ENCODE results near the gene OR2A5.

GRCh38 chr7:144100607-144101006 is 51.9 kb downstream of the OR2A5 start:
- TF ChIP-seq USF1 (IDR thresholded peaks at IDR 0.05) (no peak), EP300 (IDR thresholded peaks at IDR 0.05; ENCODE audit: borderline replicate concordance) (no peak), RAD21 (IDR thresholded peaks at IDR 0.05; ENCODE audit: low read depth) (no peak), CEBPB (IDR thresholded peaks at IDR 0.05) (no peak), CREB1 (IDR thresholded peaks at IDR 0.05; ENCODE audit: low read depth) (no peak), TAF1 (IDR thresholded peaks at IDR 0.05; ENCODE audit: low read depth) (no peak), EGR1 (IDR thresholded peaks at IDR 0.05) (no peak), FOXM1 (IDR thresholded peaks at IDR 0.05; ENCODE audit: borderline replicate concordance, low read depth) (no peak), YY1 (IDR thresholded peaks at IDR 0.05; ENCODE audit: low read depth) (no peak), TCF12 (IDR thresholded peaks at IDR 0.05; ENCODE audit: low read depth) (no peak), MAX (IDR thresholded peaks at IDR 0.05) (no peak)

All from Ishikawa (cell line).